NCI-H2196 (cell line): ENCODE data around the gene DST.

ENCODE experiments used
- DNase-seq: peaks from one replicate; lab custom pipeline; 2025; ENCODE audit not compliant: unreplicated experiment; lab: John Stamatoyannopoulos, UW

The DST gene

GRCh38 chr6:56538851-56539250, 103.8 kb downstream of the DST start:
- no peak for DNase-seq

- DNase-seq, result no peak
Observed at GRCh38 chr6:56537223-56537770, 105.4 kb downstream of the DST start.

GRCh38 chr6:56536536-56536935, 106.2 kb downstream of the DST start:
- DNase-seq, result no peak

- DNase-seq, result no peak
Observed at GRCh38 chr6:56535626-56536025, 107.1 kb downstream of the DST start.

GRCh38 chr6:56534680-56535419, 107.8 kb downstream of the DST start:
- no peak for DNase-seq

- DNase-seq, result no peak
Observed at GRCh38 chr6:56532766-56533551, 109.7 kb downstream of the DST start.

GRCh38 chr6:56531839-56532595, 110.7 kb downstream of the DST start:
- DNase-seq, result no peak

- DNase-seq, result no peak
Observed at GRCh38 chr6:56529594-56530191, 113.0 kb downstream of the DST start.

GRCh38 chr6:56528412-56528841, 114.3 kb downstream of the DST start:
- DNase-seq, result no peak

- DNase-seq, result no peak
Observed at GRCh38 chr6:56527934-56528333, 114.8 kb downstream of the DST start.

- DNase-seq, result no peak
Observed at GRCh38 chr6:56526860-56527544, 115.7 kb downstream of the DST start.

GRCh38 chr6:56525974-56526789, 116.5 kb downstream of the DST start:
- DNase-seq, result no peak

GRCh38 chr6:56524891-56525703, 117.6 kb downstream of the DST start:
- DNase-seq, result no peak

GRCh38 chr6:56522495-56523270, 120.0 kb downstream of the DST start:
- no peak for DNase-seq

GRCh38 chr6:56521976-56522375, 120.7 kb downstream of the DST start:
- DNase-seq, result no peak

GRCh38 chr6:56521454-56521853, 121.2 kb downstream of the DST start:
- DNase-seq, result no peak

- no peak for DNase-seq
Observed at GRCh38 chr6:56520218-56520617, 122.5 kb downstream of the DST start.
